GM12878 (cell line): ENCODE data around the gene MDM4. TPM values are rescaled to one million over a fixed set of nuclear protein-coding genes. Genes with fewer than 3 reads are reported as not detected.

Source experiments
- ATAC-seq: fragments of 200-7000 bp; cut with Tn5 transposase; 3 replicates; pipeline ENCODE4 v1.9.1; 2020; ENCODE audit warnings: mild to moderate bottlenecking, moderate library complexity
- BruUV-seq: library from RNA; stranded (reverse); fragments of 400-500 nt; replicated peaks from 2 replicates; lab custom pipeline; 2021; lab: Mats Ljungman, UMichigan
- CTCF ChIA-PET: fragments of 300-600 bp; sonication (Branson Sonifier 250); formaldehyde crosslinking; extraction: SDS; loops from one replicate; lab custom pipeline; 2021; ENCODE audit warnings: inconsistent platforms; lab: Yijun Ruan, JAX
- POLR2A ChIA-PET: fragments of 350-600 bp; formaldehyde crosslinking; extraction: SDS; loops from one replicate; lab custom pipeline; 2021; ENCODE audit warnings: inconsistent platforms; lab: Charles Lee
- RAD21 ChIA-PET: fragments of 300-600 bp; sonication (Branson Sonifier 250); formaldehyde crosslinking; loops from one replicate; lab custom pipeline; 2023; ENCODE audit warnings: antibody characterized with exemption; ENCODE audit not compliant: unreplicated experiment; lab: Charles Lee
- SMC1A ChIA-PET: fragments of 300-600 bp; sonication (Branson Sonifier 250); formaldehyde crosslinking; loops from one replicate; lab custom pipeline; 2023; ENCODE audit not compliant: unreplicated experiment, uncharacterized antibody; lab: Charles Lee
- DNase-seq: peaks from one replicate; pipeline ENCODE4 v3.0.0-alpha.2; 2011; ENCODE audit warnings: low read depth, low spot score
- FAIRE-seq: peaks from 3 replicates; lab custom pipeline; 2011; peaks lifted over from hg19 to GRCh38; lab: Jason Lieb, UNC
- H2AFZ ChIP-seq: 2 replicates; pipeline ENCODE4 v1.6.0; 2011; ENCODE audit warnings: low read depth, low read length, control low read depth; ENCODE audit not compliant: control insufficient read depth
- H3K27ac ChIP-seq: 2 replicates; pipeline ENCODE4 v1.5.1; 2011; ENCODE audit warnings: control low read depth; ENCODE audit not compliant: control insufficient read depth, insufficient read depth
- H3K27me3 ChIP-seq, 2 experiments: replicated peaks in 1 of 2; 2 replicates each; pipeline versions ENCODE4 v1.6.0 to v1.6.1; 2011; ENCODE audit warnings: low read length in 1 of 2; ENCODE audit not compliant: control insufficient read depth in 2 of 2, insufficient read depth in 2 of 2
- H3K36me3 ChIP-seq, 2 experiments: 2 replicates each; pipeline ENCODE4 v1.5.1; 2011; ENCODE audit warnings: low read length in 1 of 2; ENCODE audit not compliant: control insufficient read depth in 2 of 2, insufficient read depth in 2 of 2
- H3K4me1 ChIP-seq: 2 replicates; pipeline ENCODE4 v1.6.1; 2011; ENCODE audit warnings: mild to moderate bottlenecking, low read length, moderate library complexity, mixed read lengths; ENCODE audit not compliant: control insufficient read depth, insufficient read depth
- H3K4me2 ChIP-seq: 2 replicates; pipeline ENCODE4 v1.6.0; 2011; ENCODE audit warnings: control low read depth; ENCODE audit not compliant: control insufficient read depth, insufficient read depth
- H3K4me3 ChIP-seq: fragments of 200-600 bp; sonication (generic); 2 replicates; pipeline ENCODE4 v1.5.1; 2016
- H3K79me2 ChIP-seq: 2 replicates; pipeline ENCODE4 v1.6.0; 2011; ENCODE audit warnings: low read length; ENCODE audit not compliant: control insufficient read depth, insufficient read depth
- H3K9ac ChIP-seq: 2 replicates; pipeline ENCODE4 v1.8.0; 2011; ENCODE audit warnings: low read length, control low read depth, mixed read lengths; ENCODE audit not compliant: control insufficient read depth, insufficient read depth
- H3K9me3 ChIP-seq: replicated peaks from 3 replicates; pipeline ENCODE4 v1.5.1; 2011; ENCODE audit warnings: mild to moderate bottlenecking, low read length; ENCODE audit not compliant: control insufficient read depth, insufficient read depth
- H4K20me1 ChIP-seq: 2 replicates; pipeline ENCODE4 v1.6.0; 2011; ENCODE audit not compliant: control insufficient read depth, insufficient read depth
- ATF7 ChIP-seq: fragments of 450-650 bp; IDR thresholded peaks from 2 replicates; pipeline ENCODE4 v1.6.1; 2016; ENCODE audit warnings: low read depth, mild to moderate bottlenecking
- CHD1 ChIP-seq: IDR thresholded peaks from 2 replicates; pipeline ENCODE4 v1.6.1; 2012; ENCODE audit warnings: low read depth, low read length, improper control_type of control experiment
- DPF2 ChIP-seq: fragments of 450-650 bp; IDR thresholded peaks from 2 replicates; pipeline ENCODE4 v1.6.1; 2017; ENCODE audit warnings: mild to moderate bottlenecking
- EGR1 ChIP-seq, 2 experiments: IDR thresholded peaks; 1 replicate in 1 of 2; 2 replicates in 1 of 2; pipeline ENCODE4 v1.6.1; 2011 to 2012; ENCODE audit warnings: low read depth in 2 of 2, low read length in 2 of 2, borderline replicate concordance in 1 of 2, mild to moderate bottlenecking in 1 of 2, moderate library complexity in 1 of 2
- IKZF2 ChIP-seq, 2 experiments: fragments of 450-650 bp; IDR thresholded peaks; 2 replicates each; pipeline ENCODE4 v1.6.1; 2017; ENCODE audit warnings: mild to moderate bottlenecking in 2 of 2, moderate library complexity in 2 of 2
- MTA3 ChIP-seq: IDR thresholded peaks from 2 replicates; pipeline ENCODE4 v1.6.1; 2012; ENCODE audit warnings: low read length, inconsistent platforms, borderline replicate concordance
- POLR2A ChIP-seq: IDR thresholded peaks from 2 replicates; pipeline ENCODE4 v1.6.1; 2011; ENCODE audit warnings: low read depth, mild to moderate bottlenecking, low read length
- SREBF2 ChIP-seq: IDR thresholded peaks from 2 replicates; pipeline ENCODE4 v1.6.1; 2012; ENCODE audit warnings: mild to moderate bottlenecking, low read length
- WGBS: methylation state at CpG from one replicate; pipeline ENCODE4 v1.1.6; 2016; ENCODE audit warnings: low lambda C conversion rate; ENCODE audit not compliant: insufficient replicate concordance, insufficient coverage; ENCODE audit errors: missing lambda C conversion rate; 5-methylcytosine and 5-hydroxymethylcytosine counted together
- in situ Hi-C: fragments of 300-500 bp; cut with MboI; formaldehyde crosslinking; loops from 9 replicates; pipeline ENCODE4 v1.14.3; 2018; ENCODE audit warnings: mixed read lengths
- intact Hi-C: fragments of 100-400 bp; cut with micrococcal nuclease; formaldehyde crosslinking; loops from one replicate; pipeline ENCODE4 v1.14.2; 2022; ENCODE audit not compliant: unreplicated experiment
- polyA plus RNA-seq, 11 experiments: library from polyadenylated mRNA; depleted of rRNA in 4 of 11; unstranded in 6 of 11; stranded (reverse) in 5 of 11; fragments of >200 nt; fragmentation: Nextera tagmentation in 4 of 11; fragmentation: Illumina TruSeq in 1 of 11; extraction: Ambion mirVana in 4 of 11; extraction: Trizol in 1 of 11; gene quantifications; 1 replicate in 1 of 11; 2 replicates in 10 of 11; pipeline versions ENCODE4 v1.2.1 to v1.2.3, GENCODE V29; 2011 to 2016; ENCODE audit warnings: inconsistent platforms in 2 of 11, missing spikeins in 2 of 11, low read depth in 1 of 11
- total RNA-seq, 4 experiments: library from RNA; depleted of rRNA in 3 of 4; stranded (reverse); fragments of >200 nt in 3 of 4; fragmentation: Illumina TruSeq in 1 of 4; extraction: Trizol in 1 of 4; gene quantifications; 2 replicates each; pipeline versions ENCODE4 v1.2.1 to v1.2.3, GENCODE V29; 2013 to 2021
- TF ChIP-seq, protein P1 (sequence below): fragments of 450-650 bp; formaldehyde crosslinking; IDR thresholded peaks from 2 replicates; pipeline ENCODE4 v1.4.0; 2020; ENCODE audit warnings: mild to moderate bottlenecking, moderate library complexity
- TF ChIP-seq, protein P2 (sequence below), 3 experiments: IDR thresholded peaks in 2 of 3; conservative IDR thresholded peaks in 1 of 3; 2 replicates each; pipeline ENCODE4 v1.5.1; 2011; ENCODE audit warnings: low read depth in 3 of 3, low read length in 3 of 3, mild to moderate bottlenecking in 3 of 3, control low read depth in 2 of 3, moderate library complexity in 2 of 3, inconsistent platforms in 1 of 3, mixed read lengths in 1 of 3; ENCODE audit not compliant: control insufficient read depth in 2 of 3, insufficient read depth in 1 of 3; ENCODE audit errors: extremely low read depth in 1 of 3
- TF ChIP-seq, protein P3 (sequence below): fragments of 450-650 bp; formaldehyde crosslinking; IDR thresholded peaks from 2 replicates; pipeline ENCODE4 v1.5.0; 2022; ENCODE audit warnings: mild to moderate bottlenecking, missing genetic modification characterization

MDM4 gene
- total and polyA plus RNA-seq, 10 of the 15 experiments (the other 5 are each of a cell fraction or from before 2014, with no cell fraction given), result 2.5 to 74.4 (median 22.7) TPM

DNA sequence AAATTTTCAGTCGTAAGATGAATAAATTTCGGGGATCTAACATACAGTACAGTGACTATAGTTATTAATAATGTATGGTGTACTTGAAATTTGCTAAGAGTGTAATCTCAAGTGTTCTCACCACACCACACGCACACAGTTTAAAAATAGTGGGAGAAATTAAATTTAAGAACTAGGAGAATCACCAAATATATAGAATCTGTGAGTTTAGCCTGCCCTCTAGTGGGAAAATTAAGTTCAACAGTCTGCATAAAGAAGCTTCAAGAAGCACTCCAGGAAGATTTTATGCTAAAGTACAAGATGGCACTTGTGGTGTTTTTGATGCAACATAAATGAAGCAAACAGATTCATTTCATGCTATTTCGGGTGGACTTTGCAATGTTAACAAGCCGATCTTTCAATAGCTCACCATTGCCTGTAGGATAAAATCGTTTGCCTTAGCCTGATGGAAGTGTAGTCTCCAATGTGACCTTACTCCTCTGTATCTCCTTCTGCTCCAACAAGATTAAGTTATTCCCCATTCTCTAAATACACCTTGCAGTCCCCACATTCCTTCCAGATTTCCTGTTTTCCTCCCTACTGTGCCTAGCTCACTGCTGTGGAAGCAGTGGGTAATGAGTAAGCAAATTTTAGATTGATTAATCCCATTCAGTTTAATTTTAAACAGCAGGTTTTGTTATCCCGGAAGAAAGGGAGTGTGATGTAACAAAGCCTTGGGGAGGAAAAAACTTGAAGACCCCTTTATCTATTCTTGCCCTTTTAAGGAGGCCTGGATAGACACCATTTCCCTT lies 12.9 kb upstream of the MDM4 start (continued):
- TF ChIP-seq CHD1, result no peak
- no peak for TF ChIP-seq MTA3
- no peak for TF ChIP-seq IKZF2 (IDR thresholded peaks at IDR 0.05)
- TF ChIP-seq, protein P1, sequence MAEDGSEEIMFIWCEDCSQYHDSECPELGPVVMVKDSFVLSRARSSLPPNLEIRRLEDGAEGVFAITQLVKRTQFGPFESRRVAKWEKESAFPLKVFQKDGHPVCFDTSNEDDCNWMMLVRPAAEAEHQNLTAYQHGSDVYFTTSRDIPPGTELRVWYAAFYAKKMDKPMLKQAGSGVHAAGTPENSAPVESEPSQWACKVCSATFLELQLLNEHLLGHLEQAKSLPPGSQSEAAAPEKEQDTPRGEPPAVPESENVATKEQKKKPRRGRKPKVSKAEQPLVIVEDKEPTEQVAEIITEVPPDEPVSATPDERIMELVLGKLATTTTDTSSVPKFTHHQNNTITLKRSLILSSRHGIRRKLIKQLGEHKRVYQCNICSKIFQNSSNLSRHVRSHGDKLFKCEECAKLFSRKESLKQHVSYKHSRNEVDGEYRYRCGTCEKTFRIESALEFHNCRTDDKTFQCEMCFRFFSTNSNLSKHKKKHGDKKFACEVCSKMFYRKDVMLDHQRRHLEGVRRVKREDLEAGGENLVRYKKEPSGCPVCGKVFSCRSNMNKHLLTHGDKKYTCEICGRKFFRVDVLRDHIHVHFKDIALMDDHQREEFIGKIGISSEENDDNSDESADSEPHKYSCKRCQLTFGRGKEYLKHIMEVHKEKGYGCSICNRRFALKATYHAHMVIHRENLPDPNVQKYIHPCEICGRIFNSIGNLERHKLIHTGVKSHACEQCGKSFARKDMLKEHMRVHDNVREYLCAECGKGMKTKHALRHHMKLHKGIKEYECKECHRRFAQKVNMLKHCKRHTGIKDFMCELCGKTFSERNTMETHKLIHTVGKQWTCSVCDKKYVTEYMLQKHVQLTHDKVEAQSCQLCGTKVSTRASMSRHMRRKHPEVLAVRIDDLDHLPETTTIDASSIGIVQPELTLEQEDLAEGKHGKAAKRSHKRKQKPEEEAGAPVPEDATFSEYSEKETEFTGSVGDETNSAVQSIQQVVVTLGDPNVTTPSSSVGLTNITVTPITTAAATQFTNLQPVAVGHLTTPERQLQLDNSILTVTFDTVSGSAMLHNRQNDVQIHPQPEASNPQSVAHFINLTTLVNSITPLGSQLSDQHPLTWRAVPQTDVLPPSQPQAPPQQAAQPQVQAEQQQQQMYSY (CRISPR knock-in tag), result no peak

DNA sequence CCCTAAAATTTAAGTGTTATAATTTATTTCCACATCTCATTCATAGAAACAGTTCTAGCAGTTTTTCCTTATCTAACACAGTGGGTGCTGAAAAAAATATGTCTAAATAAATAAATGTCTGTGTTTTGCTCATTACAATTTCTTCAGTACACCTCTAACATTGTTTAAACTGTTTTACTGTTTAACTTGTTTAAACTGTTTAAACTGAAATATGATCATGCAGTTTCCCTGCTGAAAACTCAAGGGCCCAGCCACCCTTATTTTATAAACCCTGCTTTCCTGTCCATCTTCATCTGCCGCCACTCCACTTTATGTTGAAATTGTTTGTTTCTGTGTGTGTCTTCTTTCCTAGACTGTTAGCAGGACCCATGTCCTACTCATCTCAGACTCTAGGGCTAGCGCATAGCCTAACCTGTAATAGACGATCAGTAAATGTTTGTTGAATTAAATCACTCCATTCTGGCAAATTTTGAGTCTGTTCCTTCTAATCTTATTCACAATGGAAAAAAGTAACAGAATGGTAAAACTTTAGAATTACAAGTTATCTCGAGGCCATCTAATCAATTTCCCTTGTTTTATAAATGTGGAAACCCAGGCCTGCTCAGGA lies 12.2 kb upstream of the MDM4 start:
- ATAC-seq, result no peak
- no peak for FAIRE-seq
- H3K4me1 ChIP-seq, result peaks cover 5% of the 10 kb centered on the region
- in situ Hi-C loops, result loop anchor here (5.0 to 25.0 kb wide), 3 partner anchors 57 to 1217 kb away; partner anchors contain the start of gene REN
- H3K4me2 ChIP-seq, result no peak overlapping the region
- RAD21 ChIA-PET, result interaction anchor here (0.8 to 13.5 kb wide), 11 partner anchors 21 to 368 kb away, joined by 3 to 441 read pairs (median 10); no protein-coding TSS in a partner anchor
- BruUV-seq, result no TSS peak
- H3K27me3 ChIP-seq, result no peaks in the 10 kb centered on the region
- no peaks in the 10 kb centered on the region for H3K79me2 ChIP-seq
- no peak overlapping the region for H3K4me3 ChIP-seq
- H3K9me3 ChIP-seq, result no peaks in the 10 kb centered on the region; the same call in 2 of the 3 replicates
- no peak overlapping the region for H3K9ac ChIP-seq
- WGBS, result 79% methylated on average over 4 of the region's 4 CpGs
- SMC1A ChIA-PET, result interaction anchor here (0.6 to 19.3 kb wide), 16 partner anchors 10 to 340 kb away, joined by 3 to 939 read pairs (median 6); partner anchors contain the start of genes MDM4 and PIK3C2B
- intact Hi-C loops, result loop anchor here (1.0 to 10.0 kb wide), 3 partner anchors 58 to 339 kb away; partner anchors contain the start of gene REN
- no peak overlapping the region for H2AFZ ChIP-seq
- POLR2A ChIA-PET, result interaction anchor here (1.0 to 6.2 kb wide), 6 partner anchors 9 to 86 kb away, joined by 3 to 50 read pairs (median 7); partner anchors contain the start of gene PIK3C2B
- no peak for DNase-seq
- no peaks in the 10 kb centered on the region for H4K20me1 ChIP-seq
- H3K27ac ChIP-seq, result no peak overlapping the region
- CTCF ChIA-PET, result interaction anchor here (0.7 to 39.0 kb wide), 21 partner anchors 10 to 337 kb away, joined by 3 to 2021 read pairs (median 7); partner anchors contain the start of genes MDM4, PIK3C2B and REN
- no peaks in the 10 kb centered on the region for H3K36me3 ChIP-seq
- TF ChIP-seq ATF7, result no peak
- TF ChIP-seq, protein P2, sequence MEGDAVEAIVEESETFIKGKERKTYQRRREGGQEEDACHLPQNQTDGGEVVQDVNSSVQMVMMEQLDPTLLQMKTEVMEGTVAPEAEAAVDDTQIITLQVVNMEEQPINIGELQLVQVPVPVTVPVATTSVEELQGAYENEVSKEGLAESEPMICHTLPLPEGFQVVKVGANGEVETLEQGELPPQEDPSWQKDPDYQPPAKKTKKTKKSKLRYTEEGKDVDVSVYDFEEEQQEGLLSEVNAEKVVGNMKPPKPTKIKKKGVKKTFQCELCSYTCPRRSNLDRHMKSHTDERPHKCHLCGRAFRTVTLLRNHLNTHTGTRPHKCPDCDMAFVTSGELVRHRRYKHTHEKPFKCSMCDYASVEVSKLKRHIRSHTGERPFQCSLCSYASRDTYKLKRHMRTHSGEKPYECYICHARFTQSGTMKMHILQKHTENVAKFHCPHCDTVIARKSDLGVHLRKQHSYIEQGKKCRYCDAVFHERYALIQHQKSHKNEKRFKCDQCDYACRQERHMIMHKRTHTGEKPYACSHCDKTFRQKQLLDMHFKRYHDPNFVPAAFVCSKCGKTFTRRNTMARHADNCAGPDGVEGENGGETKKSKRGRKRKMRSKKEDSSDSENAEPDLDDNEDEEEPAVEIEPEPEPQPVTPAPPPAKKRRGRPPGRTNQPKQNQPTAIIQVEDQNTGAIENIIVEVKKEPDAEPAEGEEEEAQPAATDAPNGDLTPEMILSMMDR (IDR thresholded peaks at IDR 0.05 in 2 of 3, conservative IDR thresholded peaks at IDR 0.05 in 1 of 3; ENCODE audit: control insufficient read depth in 2 of 3, extremely low read depth in 1 of 3, insufficient read depth in 1 of 3, low read depth in 3 of 3, low read length in 3 of 3), result no peak
- no peak for TF ChIP-seq POLR2A
- TF ChIP-seq, protein P3, sequence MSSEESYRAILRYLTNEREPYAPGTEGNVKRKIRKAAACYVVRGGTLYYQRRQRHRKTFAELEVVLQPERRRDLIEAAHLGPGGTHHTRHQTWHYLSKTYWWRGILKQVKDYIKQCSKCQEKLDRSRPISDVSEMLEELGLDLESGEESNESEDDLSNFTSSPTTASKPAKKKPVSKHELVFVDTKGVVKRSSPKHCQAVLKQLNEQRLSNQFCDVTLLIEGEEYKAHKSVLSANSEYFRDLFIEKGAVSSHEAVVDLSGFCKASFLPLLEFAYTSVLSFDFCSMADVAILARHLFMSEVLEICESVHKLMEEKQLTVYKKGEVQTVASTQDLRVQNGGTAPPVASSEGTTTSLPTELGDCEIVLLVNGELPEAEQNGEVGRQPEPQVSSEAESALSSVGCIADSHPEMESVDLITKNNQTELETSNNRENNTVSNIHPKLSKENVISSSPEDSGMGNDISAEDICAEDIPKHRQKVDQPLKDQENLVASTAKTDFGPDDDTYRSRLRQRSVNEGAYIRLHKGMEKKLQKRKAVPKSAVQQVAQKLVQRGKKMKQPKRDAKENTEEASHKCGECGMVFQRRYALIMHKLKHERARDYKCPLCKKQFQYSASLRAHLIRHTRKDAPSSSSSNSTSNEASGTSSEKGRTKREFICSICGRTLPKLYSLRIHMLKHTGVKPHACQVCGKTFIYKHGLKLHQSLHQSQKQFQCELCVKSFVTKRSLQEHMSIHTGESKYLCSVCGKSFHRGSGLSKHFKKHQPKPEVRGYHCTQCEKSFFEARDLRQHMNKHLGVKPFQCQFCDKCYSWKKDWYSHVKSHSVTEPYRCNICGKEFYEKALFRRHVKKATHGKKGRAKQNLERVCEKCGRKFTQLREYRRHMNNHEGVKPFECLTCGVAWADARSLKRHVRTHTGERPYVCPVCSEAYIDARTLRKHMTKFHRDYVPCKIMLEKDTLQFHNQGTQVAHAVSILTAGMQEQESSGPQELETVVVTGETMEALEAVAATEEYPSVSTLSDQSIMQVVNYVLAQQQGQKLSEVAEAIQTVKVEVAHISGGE (CRISPR knock-in tag), result no peak
- no peak for TF ChIP-seq SREBF2
- no peak for TF ChIP-seq DPF2
- no peak for TF ChIP-seq EGR1 (IDR thresholded peaks at IDR 0.05; ENCODE audit: borderline replicate concordance in 1 of 2, low read depth in 2 of 2, low read length in 2 of 2)
